Astrocyte of the hippocampus (primary cell): ENCODE results near the gene PTGR1.

Experiments
- DNase-seq: peaks from one replicate; pipeline ENCODE4 v3.0.0; 2011; ENCODE audit warnings: low read depth, low spot score

The PTGR1 gene

DNA sequence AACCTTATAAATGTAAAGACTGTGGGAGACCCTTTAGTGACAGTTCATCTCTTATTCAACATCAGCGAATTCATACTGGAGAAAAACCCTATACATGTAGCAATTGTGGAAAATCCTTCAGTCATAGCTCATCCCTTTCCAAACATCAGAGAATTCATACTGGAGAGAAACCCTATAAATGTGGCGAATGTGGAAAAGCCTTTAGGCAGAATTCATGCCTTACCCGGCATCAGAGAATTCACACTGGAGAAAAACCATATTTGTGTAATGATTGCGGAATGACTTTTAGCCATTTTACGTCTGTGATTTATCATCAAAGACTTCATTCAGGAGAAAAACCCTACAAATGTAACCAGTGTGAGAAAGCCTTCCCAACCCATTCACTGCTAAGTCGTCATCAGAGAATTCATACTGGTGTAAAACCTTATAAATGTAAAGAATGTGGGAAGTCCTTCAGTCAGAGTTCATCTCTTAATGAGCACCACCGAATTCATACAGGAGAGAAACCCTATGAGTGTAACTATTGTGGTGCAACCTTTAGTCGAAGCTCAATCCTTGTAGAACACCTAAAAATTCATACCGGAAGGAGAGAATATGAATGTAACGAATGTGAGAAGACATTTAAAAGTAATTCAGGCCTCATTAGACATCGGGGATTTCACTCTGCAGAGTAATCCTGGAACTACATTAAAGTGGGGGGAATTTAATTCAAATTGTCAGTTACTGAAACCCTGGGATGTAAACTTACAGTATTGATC lies 56.8 kb downstream of the PTGR1 start:
- no peak for DNase-seq

DNA sequence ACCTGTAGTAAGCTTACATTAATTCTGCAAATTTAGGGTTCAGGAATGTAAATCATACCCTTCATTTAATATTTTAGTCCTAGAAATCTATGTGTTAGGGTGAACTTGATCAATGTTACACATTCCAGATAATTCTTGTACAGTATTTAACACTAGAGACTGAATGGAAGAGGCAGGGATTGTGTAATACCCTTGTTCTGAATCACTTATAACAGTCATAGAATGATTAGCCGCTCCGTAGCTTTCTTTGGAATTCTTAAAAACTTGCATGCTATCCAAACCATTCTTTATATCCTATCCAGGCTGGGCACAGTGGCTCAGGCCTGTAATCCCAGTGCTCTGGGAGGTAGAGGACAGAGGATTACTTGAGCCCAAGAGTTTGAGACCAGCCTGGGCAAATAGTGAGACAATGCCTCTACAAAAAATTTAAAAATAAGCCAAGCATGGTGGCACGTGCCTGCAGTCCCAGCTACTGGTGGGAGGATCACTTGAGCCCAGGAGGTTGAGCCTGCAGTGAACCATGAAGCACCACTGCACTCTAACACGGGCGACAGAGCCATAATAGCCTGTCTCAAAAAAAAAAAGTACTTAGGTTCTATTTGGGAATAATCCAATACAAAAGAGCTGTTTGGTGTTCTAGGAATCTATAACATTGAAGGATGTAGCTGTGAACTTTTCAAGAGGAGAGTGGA lies 66.2 kb downstream of the PTGR1 start:
- no peak for DNase-seq

DNA sequence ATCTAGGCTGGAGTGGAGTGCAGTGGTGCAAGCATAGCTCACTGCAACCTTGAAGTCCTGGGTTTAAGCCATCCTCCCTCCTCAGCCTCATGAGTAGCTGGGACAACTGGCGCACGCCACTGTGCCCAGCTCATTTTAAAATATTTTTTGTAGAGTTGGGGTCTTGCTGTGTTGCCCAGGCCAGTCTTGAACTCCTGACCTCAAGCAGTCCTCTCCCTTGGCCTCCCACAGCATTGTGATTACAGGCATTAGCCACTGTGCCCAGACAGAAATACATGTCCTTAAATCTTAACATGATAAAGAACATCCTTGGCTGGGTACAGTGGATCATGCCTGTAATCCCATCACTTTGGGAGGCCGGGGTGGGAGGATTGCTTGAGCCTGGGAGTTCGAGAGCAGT lies 67.7 kb downstream of the PTGR1 start:
- DNase-seq = no peak

GRCh38 chr9:111529787-111530186 lies 69.7 kb downstream of the PTGR1 start:
- no peak for DNase-seq

- DNase-seq = no peak
Observed at GRCh38 chr9:111527347-111527746, 72.1 kb downstream of the PTGR1 start.

GRCh38 chr9:111525056-111525977 lies 74.1 kb downstream of the PTGR1 start, which contains the start of gene ZNF483:
ZNF483 (plus strand) TSS chr9:111525179; CDS start chr9:111527396, 2,217 bp downstream.
- peak; percentile 88 for DNase-seq

DNA sequence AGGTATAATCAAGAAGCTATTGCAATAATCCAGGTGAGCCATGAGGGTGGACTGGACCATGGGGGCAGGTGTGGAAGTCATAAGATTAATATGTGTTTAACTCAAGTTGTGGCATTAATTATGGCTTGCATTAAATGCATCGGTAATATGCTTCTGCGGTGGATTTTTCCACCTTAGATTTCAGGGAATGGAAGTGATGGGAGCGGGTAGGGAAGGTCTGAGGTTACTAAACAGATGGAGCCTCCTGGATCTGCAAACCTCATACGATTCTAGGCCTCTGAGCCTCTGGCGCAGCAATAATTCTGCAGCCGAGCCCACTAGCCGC lies 74.8 kb downstream of the PTGR1 start:
- no peak for DNase-seq

- no peak for DNase-seq
Observed at GRCh38 chr9:111516061-111516465, 83.4 kb downstream of the PTGR1 start.

GRCh38 chr9:111514967-111515366 lies 84.5 kb downstream of the PTGR1 start:
- DNase-seq = no peak
